NT2/D1 (cell line): Measurements from ENCODE around the gene MS4A8.

Experiments
- DNase-seq: peaks from one replicate; pipeline ENCODE4 v3.0.0-alpha.2; 2011; ENCODE audit warnings: low read depth, low spot score
- H3K27me3 ChIP-seq: 2 replicates; pipeline ENCODE4 v1.6.0; 2011; ENCODE audit warnings: mild to moderate bottlenecking; ENCODE audit not compliant: insufficient read length, insufficient read depth
- H3K36me3 ChIP-seq: 2 replicates; pipeline ENCODE4 v1.6.1; 2011; ENCODE audit warnings: mild to moderate bottlenecking, low read length, mixed read lengths; ENCODE audit not compliant: insufficient read depth, insufficient read length
- H3K4me1 ChIP-seq: 2 replicates; pipeline ENCODE4 v1.5.1; 2011; ENCODE audit not compliant: insufficient read depth, insufficient read length
- H3K4me3 ChIP-seq: 2 replicates; pipeline ENCODE4 v1.5.1; 2011; ENCODE audit warnings: low read depth; ENCODE audit not compliant: insufficient read length
- H3K9ac ChIP-seq: 2 replicates; pipeline ENCODE4 v1.6.0; 2011; ENCODE audit warnings: low read depth; ENCODE audit not compliant: insufficient read length
- H3K9me3 ChIP-seq: 2 replicates; pipeline ENCODE4 v1.5.1; 2011; ENCODE audit warnings: mild to moderate bottlenecking, low read length; ENCODE audit not compliant: insufficient read depth
- SUZ12 ChIP-seq: IDR thresholded peaks from 2 replicates; pipeline ENCODE4 v1.6.1; 2011; ENCODE audit not compliant: insufficient read length, insufficient read depth; ENCODE audit errors: extremely low read depth
- YY1 ChIP-seq: IDR thresholded peaks from 2 replicates; pipeline ENCODE4 v1.6.1; 2011; ENCODE audit not compliant: insufficient read length, insufficient read depth
- ZNF274 ChIP-seq: IDR thresholded peaks from 2 replicates; pipeline ENCODE4 v1.6.1; 2011; ENCODE audit warnings: mild to moderate bottlenecking, low read depth, low read length

Gene MS4A8

DNA sequence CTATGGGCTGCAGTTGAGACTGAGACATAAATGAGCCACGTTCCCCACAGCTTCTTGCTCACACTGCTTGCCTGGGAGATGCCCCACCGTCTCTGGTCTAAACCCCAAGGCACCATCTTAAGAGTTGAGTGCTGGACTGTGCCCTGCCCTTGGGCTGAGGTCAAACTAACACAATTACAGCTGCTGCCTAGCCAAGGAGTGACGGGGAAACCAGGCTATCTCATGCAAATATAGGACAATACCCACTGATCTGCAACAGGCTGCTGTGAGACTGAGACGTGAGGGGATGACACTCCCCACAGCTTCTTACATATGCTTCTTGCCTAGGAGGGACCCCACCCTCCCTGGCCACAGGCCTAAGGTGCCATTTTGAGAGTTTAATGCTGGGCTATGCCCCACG, 7.8 kb upstream of the MS4A8 start:
- no peak for DNase-seq
- TF ChIP-seq YY1 (no peak), SUZ12 (no peak), ZNF274 (no peak)
- no peak overlapping the region for H3K9ac ChIP-seq
- H3K27me3 ChIP-seq = no peaks in the 10 kb centered on the region
- H3K9me3 ChIP-seq = no peaks in the 10 kb centered on the region
- no peaks in the 10 kb centered on the region for H3K4me1 ChIP-seq
- no peaks in the 10 kb centered on the region for H3K36me3 ChIP-seq
- no peak overlapping the region for H3K4me3 ChIP-seq

DNA sequence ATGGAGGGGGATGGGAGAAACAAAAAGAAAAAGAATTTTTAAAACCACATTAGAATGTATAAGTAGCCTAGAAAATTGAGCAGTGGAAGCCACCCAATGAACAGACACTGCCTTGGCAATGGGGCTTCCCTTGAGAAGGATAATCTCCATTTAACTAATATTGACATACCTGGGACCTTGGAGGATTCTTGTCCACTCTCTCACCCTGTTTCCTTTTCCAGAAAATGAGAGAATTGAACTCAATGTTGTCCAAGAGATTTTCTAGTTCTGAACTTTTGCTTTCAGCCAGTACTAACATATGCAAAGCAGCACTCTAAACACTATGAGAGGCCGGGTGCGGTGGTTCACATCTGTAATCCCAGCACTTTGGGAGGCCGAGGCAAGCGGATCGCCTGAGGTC, 524 bp downstream of the MS4A8 start:
- no peaks in the 10 kb centered on the region for H3K36me3 ChIP-seq
- H3K27me3 ChIP-seq = no peaks in the 10 kb centered on the region
- no peak for TF ChIP-seq ZNF274
- TF ChIP-seq YY1 = no peak
- no peak for TF ChIP-seq SUZ12
- no peak overlapping the region for H3K4me3 ChIP-seq
- no peak overlapping the region for H3K9ac ChIP-seq
- peaks cover 3% of the 10 kb centered on the region for H3K4me1 ChIP-seq
- H3K9me3 ChIP-seq = no peaks in the 10 kb centered on the region
- DNase-seq = no peak

DNA sequence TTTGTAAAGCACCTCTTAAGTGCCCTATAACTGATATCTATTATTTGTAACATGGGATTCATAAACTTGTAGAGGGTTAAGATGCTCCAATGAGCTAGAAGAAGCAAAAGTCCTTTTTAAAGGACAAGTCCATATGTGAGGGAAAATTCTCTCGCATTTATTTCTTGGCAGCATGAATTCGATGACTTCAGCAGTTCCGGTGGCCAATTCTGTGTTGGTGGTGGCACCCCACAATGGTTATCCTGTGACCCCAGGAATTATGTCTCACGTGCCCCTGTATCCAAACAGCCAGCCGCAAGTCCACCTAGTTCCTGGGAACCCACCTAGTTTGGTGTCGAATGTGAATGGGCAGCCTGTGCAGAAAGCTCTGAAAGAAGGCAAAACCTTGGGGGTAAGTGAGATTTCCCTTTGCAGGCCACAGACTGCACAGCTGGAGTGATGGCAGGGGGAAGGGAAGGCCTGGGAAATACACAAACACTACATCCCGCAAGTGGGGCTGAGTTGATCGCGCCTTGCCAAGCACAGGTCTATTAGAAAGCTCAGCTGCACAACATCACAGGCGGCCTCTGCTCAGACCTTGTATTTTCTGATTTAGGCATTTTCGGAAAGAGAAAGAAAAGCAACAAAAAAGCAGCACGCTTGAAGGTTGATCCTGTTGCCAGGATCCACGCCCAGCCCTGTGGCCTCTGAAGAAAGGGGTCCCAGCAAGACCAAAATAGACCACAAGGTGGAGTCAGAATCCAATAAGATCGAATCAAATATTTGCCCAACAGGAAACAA, 1.5 kb downstream of the MS4A8 start:
- H3K9ac ChIP-seq = peak overlapping the region; percentile 16
- peaks cover 3% of the 10 kb centered on the region for H3K4me1 ChIP-seq
- no peaks in the 10 kb centered on the region for H3K27me3 ChIP-seq
- peak; percentile 46 for DNase-seq
- TF ChIP-seq ZNF274 (no peak), YY1 (no peak), SUZ12 (no peak)
- no peak overlapping the region for H3K4me3 ChIP-seq
- H3K36me3 ChIP-seq = no peaks in the 10 kb centered on the region
- H3K9me3 ChIP-seq = no peaks in the 10 kb centered on the region

DNA sequence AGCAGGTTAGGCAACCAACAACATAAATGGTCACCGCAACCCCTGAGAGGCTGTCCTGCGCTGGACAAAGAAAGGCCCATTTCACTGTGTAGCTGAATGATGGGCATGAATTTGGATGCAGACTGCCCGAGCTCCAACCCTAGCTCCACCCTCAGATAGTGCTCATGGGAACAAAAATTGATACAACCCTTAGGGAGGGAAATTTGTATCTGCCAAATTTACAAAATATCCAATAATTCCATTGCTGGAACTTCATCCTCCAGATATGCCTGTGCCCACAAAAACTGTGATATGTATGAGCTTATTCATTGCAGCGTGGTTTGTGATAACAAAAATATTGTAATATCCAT, 2.0 kb downstream of the MS4A8 start:
- Histone ChIP-seq H3K9ac (no peak overlapping the region), H3K4me1 (peaks cover 3% of the 10 kb centered on the region), H3K27me3 (no peaks in the 10 kb centered on the region), H3K36me3 (no peaks in the 10 kb centered on the region), H3K9me3 (no peaks in the 10 kb centered on the region), H3K4me3 (no peak overlapping the region)
- no peak for DNase-seq
- no peak for TF ChIP-seq ZNF274
- no peak for TF ChIP-seq YY1
- TF ChIP-seq SUZ12 = no peak

DNA sequence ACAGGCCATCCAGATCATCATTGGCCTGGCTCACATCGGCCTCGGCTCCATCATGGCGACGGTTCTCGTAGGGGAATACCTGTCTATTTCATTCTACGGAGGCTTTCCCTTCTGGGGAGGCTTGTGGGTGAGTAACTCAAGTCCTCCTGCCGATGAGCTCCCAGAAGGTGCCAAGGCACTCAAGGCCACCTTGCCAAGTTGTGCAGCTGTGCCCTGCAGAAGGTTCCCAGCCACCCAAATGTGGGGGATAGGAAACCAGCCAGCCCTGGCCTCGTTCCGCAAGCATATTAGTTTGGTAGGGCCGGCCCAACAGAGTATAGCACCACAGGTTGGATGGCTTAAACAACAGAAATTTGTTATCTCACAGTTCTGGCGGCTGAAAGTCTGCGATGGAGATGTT, 4.0 kb downstream of the MS4A8 start:
- Histone ChIP-seq H3K36me3 (no peaks in the 10 kb centered on the region), H3K9ac (no peak overlapping the region), H3K9me3 (no peaks in the 10 kb centered on the region), H3K27me3 (no peaks in the 10 kb centered on the region), H3K4me3 (no peak overlapping the region), H3K4me1 (peaks cover 3% of the 10 kb centered on the region)
- no peak for DNase-seq
- TF ChIP-seq YY1 (no peak), ZNF274 (no peak), SUZ12 (no peak)

DNA sequence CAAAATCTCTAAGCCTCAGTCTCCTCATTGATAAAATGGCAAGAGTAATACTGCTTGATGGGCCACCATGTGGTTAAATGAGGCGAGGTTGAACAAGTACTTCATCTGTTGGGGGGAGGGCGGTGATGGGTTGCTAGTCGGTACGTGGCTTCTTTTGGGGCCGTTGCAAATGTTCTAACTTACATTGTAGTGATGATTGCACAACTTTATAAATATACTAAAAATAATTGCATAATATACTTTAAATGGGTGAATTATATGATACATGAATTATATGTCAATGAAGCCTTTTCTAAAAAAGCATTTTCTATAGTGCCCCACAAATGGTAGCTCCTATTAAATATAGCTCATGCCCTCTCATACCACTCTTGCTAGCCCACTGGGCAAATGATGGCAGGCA, 6.5 kb downstream of the MS4A8 start:
- H3K4me1 ChIP-seq = peaks cover 1% of the 10 kb centered on the region
- no peak for DNase-seq
- H3K27me3 ChIP-seq = no peaks in the 10 kb centered on the region
- H3K4me3 ChIP-seq = no peak overlapping the region
- TF ChIP-seq ZNF274 (no peak), SUZ12 (no peak), YY1 (no peak)
- H3K9me3 ChIP-seq = no peaks in the 10 kb centered on the region
- no peak overlapping the region for H3K9ac ChIP-seq
- no peaks in the 10 kb centered on the region for H3K36me3 ChIP-seq

DNA sequence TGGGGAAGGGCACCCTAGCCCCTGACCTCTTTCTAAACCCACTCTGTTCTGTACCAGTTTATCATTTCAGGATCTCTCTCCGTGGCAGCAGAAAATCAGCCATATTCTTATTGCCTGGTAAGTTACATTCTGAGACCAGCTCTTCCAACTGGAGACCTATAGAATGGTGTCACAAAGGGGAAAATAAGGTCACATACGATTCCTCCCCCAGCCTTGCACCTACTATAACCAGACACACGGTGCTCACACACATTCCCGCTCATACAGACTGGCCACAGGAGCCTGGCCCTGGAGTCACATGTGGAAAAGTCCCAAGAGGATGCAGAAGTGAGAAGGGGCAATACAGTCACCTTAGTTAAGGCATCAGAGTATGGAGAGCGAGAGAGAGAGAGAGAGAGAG, 7.5 kb downstream of the MS4A8 start:
- H3K36me3 ChIP-seq = no peaks in the 10 kb centered on the region

More for the DNA sequence above, 7.5 kb downstream of the MS4A8 start:
- no peaks in the 10 kb centered on the region for H3K4me1 ChIP-seq
- no peaks in the 10 kb centered on the region for H3K9me3 ChIP-seq
- no peak overlapping the region for H3K4me3 ChIP-seq
- H3K9ac ChIP-seq = no peak overlapping the region
- no peak for DNase-seq
- no peak for TF ChIP-seq SUZ12
- no peak for TF ChIP-seq ZNF274
- TF ChIP-seq YY1 = no peak
- no peaks in the 10 kb centered on the region for H3K27me3 ChIP-seq
